G401 (cell line): ENCODE data around the gene BHLHE23. TPM values are rescaled to one million over a fixed set of nuclear protein-coding genes. Genes with fewer than 3 reads are reported as not detected.
A peak's percentile ranks its signal among the peaks of the same experiment; 100 is the strongest.

Source experiments
- DNase-seq: peaks from one replicate; pipeline ENCODE4 v3.0.0-alpha.2; 2015; ENCODE audit warnings: low spot score
- in situ Hi-C: cut with HindIII; loops from 2 replicates; pipeline ENCODE4 v1.10.0; 2016; ENCODE audit warnings: low sequenced_read_pairs, mixed read lengths
- total RNA-seq: library from RNA; depleted of rRNA; stranded (reverse); fragments of >200 nt; shearing (Covaris generic); gene quantifications from 2 replicates; pipeline ENCODE4 v1.2.3, GENCODE V29; 2014

Gene BHLHE23
- total RNA-seq, 1 experiment from 2014 or later: not detected

DNA sequence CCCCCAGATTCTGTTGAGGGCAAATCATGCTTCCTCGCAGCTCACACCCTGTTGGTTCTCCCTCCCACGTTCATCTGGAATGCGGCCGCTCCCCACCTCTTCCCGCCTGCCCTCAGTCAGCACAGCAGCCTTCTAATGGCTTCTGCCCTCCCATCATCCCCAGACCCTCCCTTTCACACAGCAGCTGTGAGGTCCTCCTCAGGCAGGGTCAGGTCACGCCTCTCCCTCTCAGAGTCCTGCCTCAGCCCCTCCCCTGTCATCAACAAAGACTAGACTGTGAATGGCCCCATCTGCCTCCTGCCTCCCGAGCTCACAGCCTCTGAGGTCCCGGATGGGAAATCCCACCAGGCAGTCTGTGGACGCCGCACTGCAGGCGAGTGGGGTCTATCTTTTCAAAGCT lies 7.9 kb upstream of the BHLHE23 start:
- DNase-seq: no peak
- in situ Hi-C loops: no loop called here

DNA sequence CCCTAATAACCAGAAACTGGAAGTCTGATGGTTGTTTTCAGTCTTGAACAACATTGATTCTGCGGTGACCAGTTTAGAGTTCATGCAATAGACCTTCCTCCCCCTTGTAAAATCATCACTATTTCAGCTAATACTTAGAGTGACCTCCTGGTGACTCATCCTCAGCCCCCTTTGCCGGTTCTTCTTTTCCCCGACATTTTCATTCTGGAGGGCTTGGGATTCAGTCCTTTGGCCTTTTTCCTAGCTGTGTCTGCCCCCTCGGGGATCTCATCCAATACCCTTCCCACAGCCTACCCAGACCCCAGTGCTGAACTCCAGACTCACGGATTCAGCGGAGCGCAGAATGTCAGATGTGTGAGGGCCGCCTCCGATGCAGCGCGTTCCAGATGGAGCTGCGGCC lies 7.5 kb upstream of the BHLHE23 start:
- in situ Hi-C loops: no loop called here

GRCh38 chr20:63013207-63013606 lies 6.4 kb upstream of the BHLHE23 start:
- DNase-seq: no peak
- in situ Hi-C loops: no loop called here

More for the DNA sequence above, 7.5 kb upstream of the BHLHE23 start:
- DNase-seq: no peak

- no peak for DNase-seq
- in situ Hi-C loops: no loop called here
Observed at GRCh38 chr20:63011798-63012197, 5.0 kb upstream of the BHLHE23 start.

GRCh38 chr20:63009988-63010769 lies 3.4 kb upstream of the BHLHE23 start:
- in situ Hi-C loops: no loop called here

GRCh38 chr20:63009045-63009961 lies 2.5 kb upstream of the BHLHE23 start:
- peak; percentile 65 for DNase-seq
- in situ Hi-C loops: no loop called here

More at GRCh38 chr20:63009988-63010769, 3.4 kb upstream of the BHLHE23 start:
- no peak for DNase-seq

GRCh38 chr20:63008541-63009044 lies 1.8 kb upstream of the BHLHE23 start:
- in situ Hi-C loops: no loop called here
- DNase-seq: no peak

DNA sequence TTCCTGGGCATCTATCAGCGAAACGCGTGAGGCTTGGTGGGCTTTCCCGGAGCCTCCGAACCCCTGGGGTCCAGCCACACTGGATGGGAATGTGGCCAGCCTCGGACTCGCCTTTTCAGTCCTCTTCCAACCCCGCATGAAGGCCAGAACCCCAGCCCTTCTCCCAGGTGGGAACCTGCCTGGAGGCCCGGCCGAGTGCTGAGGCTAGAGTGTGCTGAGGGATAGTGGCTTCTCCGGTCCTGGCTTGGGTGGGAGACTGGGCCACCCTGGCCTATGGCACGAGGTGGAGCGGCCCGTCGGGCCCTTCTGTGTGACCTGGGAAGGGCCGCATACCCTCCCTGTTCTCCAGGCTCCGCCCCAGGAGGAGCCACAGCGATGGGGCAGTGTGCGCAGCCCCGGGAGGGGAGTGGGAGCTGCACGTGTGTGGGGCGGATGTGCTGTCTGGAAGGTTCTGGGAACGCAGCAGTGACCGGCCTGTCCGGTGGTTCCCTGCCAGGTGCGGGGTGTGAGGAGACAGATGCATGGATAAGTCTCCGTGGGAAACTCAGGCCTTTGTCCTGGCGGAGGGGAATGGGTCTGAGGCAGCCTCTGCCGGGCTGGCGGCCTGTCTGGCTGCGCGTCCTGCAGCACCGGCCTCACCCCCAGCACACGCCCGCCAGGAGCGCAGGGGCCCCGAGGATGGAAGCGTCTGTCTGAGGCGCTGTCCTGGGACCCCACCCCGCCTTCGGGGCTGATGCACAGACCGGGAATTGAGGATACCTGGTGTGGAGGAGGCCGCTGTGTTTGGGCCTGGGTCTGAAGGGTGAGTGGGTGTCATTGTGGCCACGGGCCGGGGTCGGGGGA lies 1.1 kb upstream of the BHLHE23 start:
- DNase-seq: no peak
- in situ Hi-C loops: no loop called here

DNA sequence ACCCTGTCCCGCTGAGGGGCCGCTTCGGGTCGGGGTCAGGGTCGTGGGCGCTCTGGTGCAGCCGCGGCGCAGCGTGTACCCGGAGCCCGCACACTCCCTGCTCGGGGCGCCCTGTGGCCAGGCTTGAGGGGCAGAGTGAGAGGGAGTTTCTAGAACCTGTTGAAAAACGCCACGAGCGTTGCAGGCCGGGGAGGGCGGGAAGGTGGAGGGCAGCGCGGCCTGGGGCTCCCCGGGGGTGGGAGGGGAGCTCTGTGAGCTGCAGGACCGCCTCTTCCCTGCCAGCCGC lies 539 bp upstream of the BHLHE23 start:
- in situ Hi-C loops: no loop called here
- DNase-seq: no peak

DNA sequence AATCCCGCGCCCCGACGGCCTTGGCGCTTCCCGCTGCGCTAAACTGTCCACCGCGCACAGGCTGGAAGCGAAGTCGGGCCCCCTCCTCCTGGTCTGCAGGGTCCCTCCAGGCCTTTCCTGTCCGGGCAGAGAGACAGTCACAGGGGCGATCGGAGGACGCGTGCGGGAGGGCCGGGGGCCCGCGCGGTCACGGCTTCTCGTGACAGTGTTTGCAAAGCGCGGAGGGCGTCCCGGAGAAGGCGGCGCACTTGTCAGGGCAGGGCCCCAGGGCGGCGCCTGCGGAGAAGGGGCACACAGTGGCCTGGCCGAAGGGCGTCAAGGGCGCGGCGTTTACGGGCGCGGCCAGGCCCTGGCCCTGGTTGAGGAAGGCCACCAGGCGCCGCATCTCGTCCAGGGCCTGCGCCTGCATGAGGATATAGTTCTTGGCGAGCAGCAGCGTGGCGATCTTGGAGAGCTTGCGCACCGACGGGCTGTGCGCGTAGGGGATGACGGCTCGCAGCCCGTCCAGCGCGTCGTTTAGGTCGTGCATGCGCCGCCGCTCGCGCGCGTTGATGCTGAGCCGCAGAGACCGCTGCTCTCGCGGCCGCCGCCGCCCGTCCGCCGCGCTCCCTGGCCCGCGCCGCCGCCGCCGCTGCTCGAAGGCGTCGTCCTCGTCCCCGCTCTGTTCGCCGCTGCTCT lies 763 bp downstream of the BHLHE23 start:
- in situ Hi-C loops: no loop called here
- no peak for DNase-seq

DNA sequence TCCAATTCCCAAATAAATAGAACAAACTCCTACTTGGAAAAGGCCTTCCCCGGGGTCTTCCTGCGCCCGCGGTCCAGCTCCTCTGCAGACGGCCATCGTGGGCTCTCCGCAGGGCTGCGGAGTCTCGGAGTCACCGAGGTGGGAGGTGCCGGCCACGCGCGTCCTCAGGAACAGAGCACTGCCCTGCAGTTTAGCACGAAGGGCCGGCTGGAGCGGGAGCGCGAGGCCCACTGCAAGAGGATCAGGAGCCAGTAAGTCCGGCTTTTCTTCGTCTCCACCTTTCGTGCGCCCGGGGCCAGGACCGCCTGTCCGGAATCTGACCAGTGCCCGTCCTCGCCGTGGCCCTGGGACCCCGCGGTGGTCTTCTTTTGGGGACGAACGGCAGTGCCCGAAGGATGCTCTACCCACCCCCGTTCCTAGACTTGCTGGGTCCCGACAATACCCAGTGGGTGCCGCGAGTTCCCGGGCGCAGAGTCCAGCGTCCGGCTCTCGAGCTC lies 1.4 kb downstream of the BHLHE23 start:
- DNase-seq: no peak
- in situ Hi-C loops: no loop called here

GRCh38 chr20:63004607-63005364 lies 2.0 kb downstream of the BHLHE23 start:
- DNase-seq: no peak
- in situ Hi-C loops: no loop called here

- DNase-seq: no peak
- in situ Hi-C loops: no loop called here
Observed at GRCh38 chr20:63003546-63003945, 3.2 kb downstream of the BHLHE23 start.

- in situ Hi-C loops: no loop called here
- no peak for DNase-seq
Observed at GRCh38 chr20:63002511-63002910, 4.3 kb downstream of the BHLHE23 start.

DNA sequence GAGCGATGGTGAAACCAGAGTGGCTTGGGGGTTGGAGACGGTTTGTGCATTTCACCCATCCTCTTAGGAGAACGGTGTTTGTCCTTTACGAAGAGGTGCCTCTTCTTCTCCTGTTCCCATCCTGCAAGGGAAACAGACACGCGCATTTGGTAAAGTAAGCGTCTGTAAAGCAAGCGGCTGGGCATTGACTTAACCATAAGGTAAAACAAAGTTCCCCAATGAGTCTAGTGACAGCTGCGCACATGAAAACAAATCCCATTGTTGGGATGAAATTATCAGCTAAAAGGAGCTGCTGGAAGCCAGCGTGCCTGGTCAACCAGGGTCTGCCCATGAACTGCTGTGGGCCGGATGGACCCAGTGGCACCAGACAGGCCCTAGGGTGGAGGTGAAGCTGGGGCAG lies 5.8 kb downstream of the BHLHE23 start:
- in situ Hi-C loops: no loop called here
- no peak for DNase-seq

DNA sequence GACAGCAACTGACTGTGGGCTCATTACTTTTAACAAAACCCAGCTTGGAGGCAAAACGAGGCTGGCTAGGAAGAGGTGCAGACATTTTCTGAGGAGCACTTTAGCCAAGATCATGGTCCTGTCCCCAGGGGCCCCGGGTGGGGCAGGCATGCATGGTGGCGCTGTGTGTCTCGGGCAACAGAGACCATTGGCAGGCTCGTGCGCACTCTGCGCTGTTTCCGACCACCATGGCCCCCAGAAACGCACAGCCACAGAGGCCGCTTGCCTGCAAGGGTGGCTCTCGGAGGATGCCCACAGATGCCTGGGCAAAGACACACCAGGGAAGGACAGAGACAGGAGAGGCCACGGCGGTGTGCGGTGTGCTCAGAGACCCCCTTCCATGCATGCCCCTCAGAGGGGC lies 6.7 kb downstream of the BHLHE23 start:
- in situ Hi-C loops: no loop called here
- DNase-seq: no peak

DNA sequence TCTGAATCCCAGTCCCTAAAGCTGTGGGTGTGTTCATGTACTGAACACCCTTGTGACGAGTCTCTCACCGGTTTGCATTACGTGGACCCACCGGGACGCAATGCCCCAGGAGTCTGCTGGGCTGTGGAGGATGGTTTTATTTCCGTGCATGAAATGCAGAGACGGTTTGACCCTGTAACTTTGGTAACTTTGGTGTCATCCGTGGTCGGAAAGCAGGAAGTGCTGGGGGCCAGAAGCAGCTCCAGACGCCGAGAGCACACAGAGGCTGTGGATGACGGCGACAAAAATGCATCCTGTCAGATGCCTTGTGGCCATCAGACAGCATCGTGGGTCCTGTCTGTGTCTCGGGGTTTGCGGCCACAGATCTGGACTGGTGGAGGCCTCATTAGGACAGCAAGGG lies 7.2 kb downstream of the BHLHE23 start:
- in situ Hi-C loops: no loop called here
- no peak for DNase-seq

GRCh38 chr20:62998449-62998848 lies 8.3 kb downstream of the BHLHE23 start:
- no peak for DNase-seq
- in situ Hi-C loops: no loop called here
